Activated naive CD4-positive, alpha-beta T cell treated with anti-CD3 and anti-CD28 coated beads for 36 hours (primary cell): ENCODE data around the gene ELF3. TPM values are rescaled to one million over a fixed set of nuclear protein-coding genes. Genes with fewer than 3 reads are reported as not detected.
"Not testable (repeated sequence)": the region's sequence is repeated elsewhere in the genome, so short reads cannot be mapped to it uniquely, and the experiment has no call there.

Experiments
- CTCF ChIA-PET: fragments of 350-600 bp; sonication (Branson Sonifier 250); formaldehyde crosslinking; loops from one replicate; lab custom pipeline; 2021; ENCODE audit warnings: antibody characterized with exemption; lab: Charles Lee
- DNase-seq: peaks from one replicate; pipeline ENCODE4 v3.0.0-alpha.2; 2020
- H3K27ac Mint-ChIP-seq: one replicate; pipeline ENCODE4 v1.8.0; 2021; ENCODE audit warnings: mild to moderate bottlenecking, mixed read lengths
- H3K27me3 Mint-ChIP-seq: one replicate; pipeline ENCODE4 v1.8.0; 2021; ENCODE audit warnings: low read depth, mixed read lengths
- H3K36me3 Mint-ChIP-seq: one replicate; pipeline ENCODE4 v1.8.0; 2021; ENCODE audit warnings: low read depth, mixed read lengths
- H3K4me1 Mint-ChIP-seq: one replicate; pipeline ENCODE4 v1.8.0; 2021; ENCODE audit warnings: low read depth, mixed read lengths
- H3K4me3 Mint-ChIP-seq: one replicate; pipeline ENCODE4 v1.8.0; 2021; ENCODE audit warnings: mild to moderate bottlenecking, moderate library complexity, mixed read lengths
- H3K9me3 Mint-ChIP-seq: one replicate; pipeline ENCODE4 v1.8.0; 2021; ENCODE audit warnings: mixed read lengths
- intact Hi-C: fragments of 100-400 bp; cut with micrococcal nuclease; formaldehyde crosslinking; loops from one replicate; pipeline ENCODE4 v1.15.1; 2023
- microRNA-seq: library from miRNA; unstranded; fragments of <30 nt; microRNA quantifications from one replicate; pipeline ENCODE4 v1.2.0, GENCODE V29; 2022; ENCODE audit warnings: borderline microRNAs expressed, borderline replicate concordance
- total RNA-seq, 2 experiments: library from RNA; stranded (reverse); gene quantifications; one replicate each; pipeline ENCODE4 v1.2.3, GENCODE V29; 2021

The ELF3 gene
- total RNA-seq, 2 experiments from 2014 or later, result 0.27 to 0.31 TPM

GRCh38 chr1:202064889-202065312 is 54.5 kb downstream of the ELF3 start:
- H3K27me3 Mint-ChIP-seq, DNase-seq, H3K4me3 Mint-ChIP-seq, intact Hi-C loops, H3K27ac Mint-ChIP-seq, H3K36me3 Mint-ChIP-seq, H3K4me1 Mint-ChIP-seq, H3K9me3 Mint-ChIP-seq: not testable (repeated sequence)
- CTCF ChIA-PET, result interaction anchor here (1.5 kb wide), 1 partner anchor 65 kb away, joined by 3 read pairs; no protein-coding TSS in a partner anchor

Small RNA genes lying within 50 kb of the gene (microRNA-seq; reads per million reads assigned to microRNA genes)
- not detected for gene MIR6740

Other genes starting within 250 kb of the ELF3 start
- gene IPO9, start 181.4 kb upstream of the ELF3 start, total RNA-seq, result 10 to 100 TPM; 63.9 to 65.7 TPM
- gene SHISA4, start 121.7 kb upstream of the ELF3 start, total RNA-seq, result under 1 TPM in 1 of 2 experiments, not detected in 1; 0.33 TPM
- gene LMOD1, start 64.0 kb upstream of the ELF3 start, total RNA-seq, result not detected
- 10 to 100 TPM; 52.6 to 54.4 TPM for gene TIMM17A, start 55.1 kb upstream of the ELF3 start, total RNA-seq
- gene RNPEP, start 27.9 kb upstream of the ELF3 start, total RNA-seq, result 10 to 100 TPM; 43.4 to 44.4 TPM
- not detected for gene GPR37L1, start 112.3 kb downstream of the ELF3 start, total RNA-seq
- 10 to 100 TPM; 28.1 to 30.6 TPM for gene ARL8A, start 134.2 kb downstream of the ELF3 start, total RNA-seq
- 100 to 1,000 TPM; 112 to 119 TPM for gene PTPN7, start 150.0 kb downstream of the ELF3 start, total RNA-seq
- gene LGR6, start 183.2 kb downstream of the ELF3 start, total RNA-seq, result under 1 TPM; 0.19 to 0.22 TPM